HG02588 (cell line): ENCODE results near the gene FAM83F.
"Not testable (repeated sequence)": the region's sequence is repeated elsewhere in the genome, so short reads cannot be mapped to it uniquely, and the experiment has no call there.

Experiments
- ATAC-seq: cut with Tn5 transposase; IDR thresholded peaks from one replicate; pipeline ENCODE4 v1.9.1; 2021; ENCODE audit warnings: mild to moderate bottlenecking, moderate library complexity; ENCODE audit not compliant: unreplicated experiment

The FAM83F gene

GRCh38 chr22:40014667-40015248 is 20.0 kb downstream of the FAM83F start:
- no peak for ATAC-seq

GRCh38 chr22:40015358-40015976 is 20.7 kb downstream of the FAM83F start:
- ATAC-seq, result no peak

GRCh38 chr22:40018051-40018450 is 23.3 kb downstream of the FAM83F start:
- no peak for ATAC-seq

DNA sequence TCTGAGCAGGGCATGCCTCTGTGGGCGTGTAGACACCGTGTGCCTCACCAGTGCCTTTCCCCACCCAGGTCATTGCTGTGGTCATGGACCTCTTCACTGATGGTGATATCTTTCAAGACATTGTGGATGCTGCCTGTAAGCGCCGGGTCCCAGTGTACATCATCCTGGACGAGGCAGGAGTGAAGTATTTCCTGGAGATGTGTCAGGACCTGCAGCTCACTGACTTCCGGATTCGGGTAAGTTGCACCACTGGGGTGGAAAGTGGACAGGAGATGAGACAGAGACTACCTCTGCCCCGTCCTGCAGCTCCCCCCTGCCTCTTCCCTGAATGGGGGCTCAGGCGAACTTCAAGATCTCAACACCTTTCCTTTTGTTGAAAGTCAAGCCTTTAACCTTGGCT is 24.3 kb downstream of the FAM83F start:
- ATAC-seq, result no peak

GRCh38 chr22:40020956-40021355 is 26.2 kb downstream of the FAM83F start:
- ATAC-seq, result no peak

- no peak for ATAC-seq
These were observed 26.7 kb downstream of the FAM83F start for GRCh38 chr22:40021401-40022000.

GRCh38 chr22:40022536-40023240 is 27.9 kb downstream of the FAM83F start:
- no peak for ATAC-seq

DNA sequence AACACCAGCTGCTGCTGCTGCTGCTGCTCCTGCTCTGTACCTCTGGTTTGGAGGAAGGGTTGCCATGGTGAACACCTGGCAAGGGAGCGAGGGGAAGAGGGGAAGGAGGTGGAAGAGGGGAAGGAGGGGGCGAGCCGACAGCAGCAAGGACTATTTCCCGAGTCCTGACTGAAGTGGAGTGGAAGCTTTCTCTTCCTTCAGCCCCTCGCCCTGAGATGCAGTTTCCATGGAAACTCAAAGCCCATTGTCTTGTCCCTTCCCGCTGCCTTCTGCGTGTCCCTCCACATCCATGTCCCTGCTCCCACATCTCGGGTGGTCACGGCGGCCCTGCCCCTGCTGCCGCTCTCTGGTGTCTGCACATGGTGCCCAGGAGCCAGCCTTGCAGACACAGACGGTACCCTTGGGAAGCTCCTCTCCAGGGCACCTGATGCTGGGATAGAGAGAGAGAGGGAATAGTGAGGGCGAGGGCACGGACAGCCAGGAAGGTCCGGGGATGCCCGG is 28.6 kb downstream of the FAM83F start:
- no peak for ATAC-seq

- no peak for ATAC-seq
These were observed 29.7 kb downstream of the FAM83F start for GRCh38 chr22:40024201-40025061.

DNA sequence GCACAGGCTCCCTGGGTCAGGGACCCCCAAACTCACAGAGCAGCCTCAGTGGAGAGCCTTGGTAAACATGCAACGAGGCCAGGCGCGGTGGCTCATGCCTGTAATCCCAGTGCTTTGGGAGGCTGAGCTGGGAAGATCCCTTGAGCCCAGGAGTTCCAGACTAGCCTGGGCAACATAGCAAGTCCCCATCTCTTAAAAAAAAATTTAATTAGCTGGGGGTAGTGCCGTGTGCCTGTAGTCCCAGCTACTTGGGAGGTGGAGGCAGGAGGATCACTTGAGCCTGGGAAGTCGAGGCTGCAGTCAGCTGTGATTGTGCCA is 30.3 kb downstream of the FAM83F start:
- ATAC-seq, result not testable (repeated sequence)

DNA sequence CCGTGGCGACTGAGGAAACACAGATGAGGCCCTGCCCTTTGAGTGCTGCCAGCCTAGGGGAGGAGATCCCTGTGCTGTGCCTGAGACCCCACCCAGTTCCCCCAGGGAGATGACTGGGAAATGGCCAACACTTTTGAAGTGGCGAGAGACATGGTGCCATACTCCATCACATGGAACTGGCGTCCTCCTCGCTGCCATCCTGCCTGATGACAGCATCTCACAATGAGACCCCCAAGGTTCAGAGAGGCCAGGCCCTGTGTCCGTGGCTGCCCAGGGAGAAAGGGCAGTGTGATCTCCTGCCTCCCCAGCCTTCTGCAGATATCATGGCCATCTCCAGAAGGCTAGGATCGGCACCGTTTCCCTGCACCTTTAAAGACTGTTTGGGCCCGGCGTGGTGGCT is 31.1 kb downstream of the FAM83F start:
- ATAC-seq, result no peak

- ATAC-seq, result no peak
These were observed 31.9 kb downstream of the FAM83F start for GRCh38 chr22:40026641-40027040.

GRCh38 chr22:40027191-40028097 is 32.7 kb downstream of the FAM83F start:
- ATAC-seq, result no peak

- ATAC-seq, result no peak
These were observed 33.3 kb downstream of the FAM83F start for GRCh38 chr22:40028098-40028425.

DNA sequence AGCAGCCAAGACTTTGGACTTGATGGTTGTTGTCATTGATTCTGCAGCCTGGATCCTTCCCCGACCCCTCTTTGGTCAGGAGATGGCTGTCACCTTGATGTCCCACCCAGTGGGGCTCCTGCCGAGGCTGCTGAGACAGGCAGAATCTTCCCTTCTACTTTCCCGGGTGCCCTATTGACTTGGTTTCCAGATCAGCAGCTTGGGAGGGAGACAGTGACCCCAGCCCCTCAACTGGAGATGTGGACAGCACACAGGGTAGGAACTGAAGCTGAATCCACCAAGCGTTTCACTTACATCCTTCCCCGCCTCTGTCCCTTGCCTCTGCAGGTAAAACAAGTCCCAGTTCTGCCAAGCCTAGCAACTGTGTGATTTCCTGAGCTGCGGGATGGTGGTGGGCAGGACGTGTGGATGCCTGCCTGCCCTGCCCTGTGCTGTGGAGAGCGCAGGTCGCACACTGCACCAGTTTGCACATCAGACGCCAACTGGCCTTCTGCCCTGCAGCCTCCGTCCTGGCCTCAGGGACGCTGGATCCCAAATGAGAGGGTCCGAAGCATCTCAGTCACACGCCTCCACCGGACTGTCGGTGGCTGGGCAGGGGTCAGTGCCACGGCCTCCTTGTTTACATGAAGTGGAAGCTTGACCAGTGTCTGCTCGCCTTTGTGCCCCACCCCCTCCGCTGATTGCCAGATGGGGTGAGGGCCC is 34.6 kb downstream of the FAM83F start:
- no peak for ATAC-seq

GRCh38 chr22:40030026-40030757 is 35.4 kb downstream of the FAM83F start:
- no peak for ATAC-seq

GRCh38 chr22:40030758-40031095 is 36.0 kb downstream of the FAM83F start:
- no peak for ATAC-seq

- no peak for ATAC-seq
These were observed 37.2 kb downstream of the FAM83F start for GRCh38 chr22:40031766-40032470.
